Immature natural killer cell (primary cell): ENCODE results near the gene SELENOS. TPM values are rescaled to one million over a fixed set of nuclear protein-coding genes. Genes with fewer than 3 reads are reported as not detected.
A peak's percentile ranks its signal among the peaks of the same experiment; 100 is the strongest.

ENCODE experiments used
- DNase-seq, 3 donors: peaks; one replicate each; pipeline ENCODE4 v3.0.0; 2022; ENCODE audit warnings: mixed read lengths in 1 of 3
- H3K27ac Mint-ChIP-seq, 6 donors: one replicate each; pipeline ENCODE4 v1.8.0; 2020; ENCODE audit warnings: mixed read lengths in 6 of 6, mild to moderate bottlenecking in 5 of 6, inconsistent platforms in 4 of 6, moderate library complexity in 3 of 6
- H3K27me3 Mint-ChIP-seq, 3 donors: one replicate each; pipeline ENCODE4 v1.8.0; 2020 to 2021; ENCODE audit warnings: low read depth in 3 of 3, mild to moderate bottlenecking in 3 of 3, mixed read lengths in 3 of 3, moderate library complexity in 3 of 3, inconsistent platforms in 1 of 3
- H3K36me3 Mint-ChIP-seq, 3 donors: one replicate each; pipeline ENCODE4 v1.8.0; 2020; ENCODE audit warnings: mixed read lengths in 3 of 3, inconsistent platforms in 2 of 3, mild to moderate bottlenecking in 2 of 3
- H3K4me1 Mint-ChIP-seq, 2 donors: one replicate each; pipeline ENCODE4 v1.8.0; 2020; ENCODE audit warnings: inconsistent platforms in 2 of 2, mild to moderate bottlenecking in 2 of 2, mixed read lengths in 2 of 2, moderate library complexity in 1 of 2
- H3K4me3 Mint-ChIP-seq, 5 donors: one replicate each; pipeline ENCODE4 v1.8.0; 2020; ENCODE audit warnings: mild to moderate bottlenecking in 5 of 5, mixed read lengths in 5 of 5, inconsistent platforms in 3 of 5, moderate library complexity in 3 of 5
- H3K9me3 Mint-ChIP-seq, 6 donors: one replicate each; pipeline ENCODE4 v1.8.0; 2020; ENCODE audit warnings: mild to moderate bottlenecking in 6 of 6, mixed read lengths in 6 of 6, inconsistent platforms in 4 of 6, moderate library complexity in 3 of 6
- polyA plus RNA-seq, 3 donors: library from polyadenylated mRNA; unstranded; fragments of 300-500 nt; fragmentation: Illumina TruSeq; gene quantifications; one replicate each; pipeline ENCODE4 v1.2.3, GENCODE V29; 2021

Gene SELENOS
- polyA plus RNA-seq: 100 to 1,000 TPM in 1 of 3 donors, 10 to 100 TPM in 2; 88.7 to 122 (median 94.9) TPM

GRCh38 chr15:101277038-101277822, at the start of gene SELENOS:
TSS of gene SELENOS (minus strand) at chr15:101277485. CDS start at chr15:101277417, 68 bp downstream.
- H3K9me3 Mint-ChIP-seq: no peaks in the 10 kb centered on the region
- H3K36me3 Mint-ChIP-seq: peaks cover 27 to 46% (median 35%) of the 10 kb centered on the region in 3 donors

GRCh38 chr15:101326462-101327146, 49.3 kb upstream of the SELENOS start:
- DNase-seq: no peak
- peaks cover 0 to 4% (median 0%) of the 10 kb centered on the region in 3 donors for H3K27me3 Mint-ChIP-seq
- H3K27ac Mint-ChIP-seq: no peak overlapping the region
- H3K36me3 Mint-ChIP-seq: peaks cover 0 to 5% (median 4%) of the 10 kb centered on the region in 3 donors
- H3K4me1 Mint-ChIP-seq: peaks cover 0 to 2% of the 10 kb centered on the region in 2 donors
- peaks cover 0 to 2% (median 0%) of the 10 kb centered on the region in 6 donors for H3K9me3 Mint-ChIP-seq
- no peak overlapping the region for H3K4me3 Mint-ChIP-seq

More at GRCh38 chr15:101277038-101277822, at the start of gene SELENOS:
- H3K4me3 Mint-ChIP-seq: peak within 1 kb of the TSS; percentile 98 to 100 (median 98)
- DNase-seq: peak; percentile 88 to 90 (median 89)
- H3K27me3 Mint-ChIP-seq: peaks cover 10 to 17% (median 15%) of the 10 kb centered on the region in 3 donors
- peaks cover 24 to 38% of the 10 kb centered on the region in 2 donors for H3K4me1 Mint-ChIP-seq
- H3K27ac Mint-ChIP-seq: peak within 1 kb of the TSS; percentile 96 to 99 (median 98)

- no peak overlapping the region for H3K4me3 Mint-ChIP-seq
- H3K36me3 Mint-ChIP-seq: peaks cover 0 to 5% (median 4%) of the 10 kb centered on the region in 3 donors
- no peak overlapping the region for H3K27ac Mint-ChIP-seq
- peaks cover 0 to 2% (median 0%) of the 10 kb centered on the region in 6 donors for H3K9me3 Mint-ChIP-seq
- peaks cover 4 to 8% of the 10 kb centered on the region in 2 donors for H3K4me1 Mint-ChIP-seq
- peaks cover 0 to 4% (median 0%) of the 10 kb centered on the region in 3 donors for H3K27me3 Mint-ChIP-seq
- DNase-seq: no peak
These were observed 48.7 kb upstream of the SELENOS start for GRCh38 chr15:101326026-101326315.

DNA sequence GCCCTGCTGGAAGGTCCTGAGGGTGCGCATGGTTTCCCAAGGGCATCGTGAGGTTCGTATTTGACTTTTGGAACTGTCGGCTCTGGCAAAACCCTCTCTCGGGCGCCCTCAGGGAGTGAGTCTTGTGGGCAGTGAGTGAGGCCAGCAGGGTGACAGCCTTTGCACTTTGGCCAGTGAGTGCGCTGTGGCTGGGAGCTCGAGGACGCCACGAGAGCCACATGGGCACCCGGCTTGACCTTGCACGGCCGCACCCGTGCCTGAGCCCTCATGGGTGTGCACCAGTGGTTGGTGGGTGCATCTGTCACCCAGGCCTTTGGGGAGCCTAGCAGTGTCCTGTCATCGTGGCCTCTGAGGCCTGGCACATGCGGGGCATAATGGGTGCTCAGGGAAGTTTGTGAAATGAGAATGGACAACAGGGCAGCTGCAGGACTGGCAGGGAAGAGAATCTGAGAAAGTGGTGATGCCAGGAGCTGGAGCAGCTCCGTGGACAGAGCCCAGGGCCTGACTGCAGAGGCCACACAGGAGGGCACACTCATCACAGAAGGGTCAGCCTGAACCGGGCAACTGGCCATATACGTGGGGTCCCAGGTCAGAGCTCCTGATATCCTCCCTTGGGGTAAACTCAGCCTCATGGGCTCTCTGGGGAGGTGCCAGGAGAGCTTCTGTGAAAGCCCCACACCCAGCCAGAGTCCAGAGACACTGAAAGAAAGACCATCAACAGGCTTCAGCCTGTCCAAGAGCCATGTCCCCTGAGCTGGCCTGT, 48.2 kb upstream of the SELENOS start:
- peaks cover 10 to 13% of the 10 kb centered on the region in 2 donors for H3K4me1 Mint-ChIP-seq
- H3K27ac Mint-ChIP-seq: no peak overlapping the region
- no peak for DNase-seq

DNA sequence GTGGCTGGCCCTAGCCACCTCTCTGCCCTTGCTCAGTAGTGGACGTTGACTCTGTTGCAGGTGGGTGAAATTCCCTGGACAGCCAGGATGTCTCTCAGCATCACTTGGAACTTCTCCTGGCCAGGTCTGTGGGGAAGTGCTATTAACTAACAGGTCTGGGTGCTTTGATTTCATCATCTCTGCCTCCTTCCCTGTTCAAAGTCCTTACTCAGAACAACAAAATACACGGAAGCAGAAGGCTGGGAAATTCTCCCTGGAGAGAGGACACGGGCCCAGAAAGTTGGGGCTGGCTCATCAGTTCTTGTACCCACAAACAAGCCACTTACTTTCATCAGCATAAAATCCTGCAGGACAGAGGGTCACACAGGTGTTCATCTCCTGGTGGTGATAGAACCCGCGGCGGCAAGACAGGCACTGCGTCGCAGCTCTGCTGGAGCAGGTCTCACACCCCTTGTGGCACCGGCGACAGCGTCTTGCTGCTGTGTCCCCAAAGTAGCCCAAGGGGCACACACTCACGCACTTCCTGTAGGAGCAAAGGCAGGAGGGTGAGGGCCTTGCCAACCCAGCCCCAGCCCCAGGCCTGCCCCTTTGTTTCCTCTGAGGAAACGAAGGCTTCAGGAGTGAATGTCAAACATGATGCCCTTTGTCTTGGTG, 47.4 kb upstream of the SELENOS start:
- H3K4me3 Mint-ChIP-seq: no peak overlapping the region
- DNase-seq: no peak
- peaks cover 16 to 21% of the 10 kb centered on the region in 2 donors for H3K4me1 Mint-ChIP-seq
- H3K9me3 Mint-ChIP-seq: peaks cover 0 to 2% (median 0%) of the 10 kb centered on the region in 6 donors
- peak overlapping the region in 2 of 6 donors; percentile 26 to 46 for H3K27ac Mint-ChIP-seq
- H3K36me3 Mint-ChIP-seq: peaks cover 0 to 4% (median 0%) of the 10 kb centered on the region in 3 donors
- peaks cover 0 to 5% (median 0%) of the 10 kb centered on the region in 3 donors for H3K27me3 Mint-ChIP-seq

More for the DNA sequence above, 48.2 kb upstream of the SELENOS start:
- Mint-ChIP-seq H3K36me3 (peaks cover 0 to 5% (median 4%) of the 10 kb centered on the region in 3 donors), H3K9me3 (peaks cover 0 to 2% (median 0%) of the 10 kb centered on the region in 6 donors), H3K27me3 (peaks cover 0 to 4% (median 0%) of the 10 kb centered on the region in 3 donors), H3K4me3 (no peak overlapping the region)

DNA sequence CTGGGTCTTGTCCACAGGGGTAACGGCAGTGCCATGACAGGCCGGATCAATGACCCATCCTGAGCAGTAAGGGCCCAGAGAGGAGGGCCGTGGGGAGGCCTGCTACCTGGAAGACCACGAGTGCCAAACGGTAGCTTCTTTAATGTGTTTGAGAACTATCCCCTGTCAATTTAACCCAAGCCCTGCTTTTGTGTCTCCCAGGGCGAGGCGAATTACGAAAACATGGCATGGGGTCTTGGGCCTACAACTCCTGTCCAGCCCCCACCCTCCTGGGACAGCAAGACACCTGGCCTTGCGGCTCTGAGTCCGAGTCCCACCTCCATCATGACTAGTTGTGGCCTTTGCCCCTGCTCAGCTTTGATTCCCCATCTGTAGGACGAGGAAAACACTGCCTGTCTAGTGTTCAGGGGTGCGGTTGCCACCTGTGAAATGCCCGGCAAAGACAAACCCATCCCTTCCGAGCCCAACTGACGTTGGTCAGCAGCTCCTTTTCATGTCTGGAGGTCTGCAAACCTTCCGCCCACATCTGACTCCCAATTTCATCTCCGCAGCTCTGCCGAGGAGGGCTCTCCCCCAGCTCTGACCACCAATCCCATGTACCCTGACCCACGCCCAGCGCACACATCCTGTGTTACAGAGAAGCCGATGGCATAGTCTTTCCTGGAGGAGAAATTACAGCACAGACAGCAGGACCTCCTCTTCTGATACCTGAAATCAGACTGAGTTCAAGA, 46.7 kb upstream of the SELENOS start:
- H3K9me3 Mint-ChIP-seq: peaks cover 0 to 2% (median 0%) of the 10 kb centered on the region in 6 donors
- H3K4me3 Mint-ChIP-seq: no peak overlapping the region
- peaks cover 22 to 28% of the 10 kb centered on the region in 2 donors for H3K4me1 Mint-ChIP-seq
- peaks cover 0 to 6% (median 0%) of the 10 kb centered on the region in 3 donors for H3K27me3 Mint-ChIP-seq
- no peak for DNase-seq
- H3K36me3 Mint-ChIP-seq: peaks cover 0 to 4% (median 0%) of the 10 kb centered on the region in 3 donors
- H3K27ac Mint-ChIP-seq: peak overlapping the region in 3 of 6 donors; percentile 46 to 61 (median 53)

DNA sequence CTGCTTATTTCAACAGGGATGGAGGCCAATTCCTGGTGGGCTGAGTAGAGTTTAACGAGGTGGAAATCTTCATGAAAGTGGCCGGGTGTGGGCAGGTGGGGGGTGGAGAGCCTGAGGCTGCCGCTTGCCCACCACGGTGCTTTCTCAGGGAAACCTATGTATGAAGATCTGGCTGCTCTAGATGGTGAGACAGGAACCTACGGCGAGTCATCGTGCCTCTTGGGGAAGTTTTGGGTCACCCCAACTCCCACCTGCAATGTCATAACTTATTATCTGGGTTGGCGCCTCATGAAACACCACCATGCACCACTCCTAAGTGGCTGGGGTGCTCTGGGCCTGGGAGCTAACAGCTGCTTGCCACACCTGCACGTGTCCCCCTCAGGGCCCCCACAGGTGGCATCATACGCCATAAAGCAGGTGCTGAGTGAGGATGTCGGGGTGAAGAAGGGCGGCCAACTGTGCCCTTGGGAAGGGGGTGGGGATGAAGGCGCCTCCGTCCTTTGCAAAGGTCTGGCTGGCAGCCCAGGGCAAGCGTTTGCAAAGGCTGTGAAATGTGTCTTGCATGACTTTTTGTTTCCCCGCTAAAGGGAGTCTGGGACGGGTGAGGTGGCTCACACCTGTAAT, 45.7 kb upstream of the SELENOS start:
- peaks cover 24 to 29% of the 10 kb centered on the region in 2 donors for H3K4me1 Mint-ChIP-seq
- no peak overlapping the region for H3K4me3 Mint-ChIP-seq
- peaks cover 0 to 4% (median 0%) of the 10 kb centered on the region in 3 donors for H3K36me3 Mint-ChIP-seq
- no peak for DNase-seq
- H3K27me3 Mint-ChIP-seq: peaks cover 0 to 7% (median 0%) of the 10 kb centered on the region in 3 donors
- peaks cover 0 to 1% (median 0%) of the 10 kb centered on the region in 6 donors for H3K9me3 Mint-ChIP-seq
- H3K27ac Mint-ChIP-seq: peak overlapping the region in 1 of 6 donors; percentile 58

GRCh38 chr15:101322016-101322695, 44.9 kb upstream of the SELENOS start:
- H3K27ac Mint-ChIP-seq: peak overlapping the region in 3 of 6 donors; percentile 89 to 98 (median 93)
- peaks cover 0 to 4% (median 0%) of the 10 kb centered on the region in 3 donors for H3K36me3 Mint-ChIP-seq
- DNase-seq: no peak
- no peaks in the 10 kb centered on the region for H3K9me3 Mint-ChIP-seq
- no peak overlapping the region for H3K4me3 Mint-ChIP-seq
- peaks cover 24 to 29% of the 10 kb centered on the region in 2 donors for H3K4me1 Mint-ChIP-seq
- peaks cover 0 to 6% (median 2%) of the 10 kb centered on the region in 3 donors for H3K27me3 Mint-ChIP-seq

- H3K27ac Mint-ChIP-seq: peak overlapping the region; percentile 89 to 98 (median 94)
These were observed 43.3 kb upstream of the SELENOS start for GRCh38 chr15:101320501-101321052.

DNA sequence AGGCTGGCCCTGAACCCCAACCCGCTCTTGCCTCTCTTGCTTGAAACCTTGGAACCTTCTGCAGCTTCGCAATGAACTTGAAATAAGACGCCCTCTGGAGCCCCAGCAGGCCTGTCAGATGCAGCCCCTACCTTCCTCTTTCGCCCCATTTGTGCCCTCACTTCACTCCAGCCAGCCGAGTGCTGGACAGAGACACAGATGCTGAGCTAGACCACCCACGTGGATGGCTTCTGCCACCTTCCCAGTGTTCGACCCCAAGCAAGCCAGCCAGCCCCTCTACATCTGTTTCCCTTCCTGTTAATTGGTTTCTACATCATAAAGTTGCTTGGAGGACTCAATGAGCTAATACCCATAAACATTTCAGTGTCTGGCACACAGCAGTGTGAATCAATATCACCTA, 41.6 kb upstream of the SELENOS start:
- no peak overlapping the region for H3K4me3 Mint-ChIP-seq
- no peak for DNase-seq
- peaks cover 24 to 29% of the 10 kb centered on the region in 2 donors for H3K4me1 Mint-ChIP-seq
- peak overlapping the region in 4 of 6 donors; percentile 14 to 89 (median 66) for H3K27ac Mint-ChIP-seq
- H3K9me3 Mint-ChIP-seq: no peaks in the 10 kb centered on the region
- H3K27me3 Mint-ChIP-seq: peaks cover 0 to 6% (median 2%) of the 10 kb centered on the region in 3 donors
- no peaks in the 10 kb centered on the region for H3K36me3 Mint-ChIP-seq

More at GRCh38 chr15:101320501-101321052, 43.3 kb upstream of the SELENOS start:
- no peaks in the 10 kb centered on the region for H3K9me3 Mint-ChIP-seq
- peak overlapping the region; percentile 81 to 97 (median 86) for H3K4me3 Mint-ChIP-seq
- peaks cover 24 to 29% of the 10 kb centered on the region in 2 donors for H3K4me1 Mint-ChIP-seq
- H3K27me3 Mint-ChIP-seq: peaks cover 0 to 6% (median 2%) of the 10 kb centered on the region in 3 donors
- DNase-seq: peak; percentile 78 to 82 (median 81)
- H3K36me3 Mint-ChIP-seq: no peaks in the 10 kb centered on the region

GRCh38 chr15:101318147-101318819, 41.0 kb upstream of the SELENOS start:
- peaks cover 2 to 6% (median 2%) of the 10 kb centered on the region in 3 donors for H3K27me3 Mint-ChIP-seq
- no peak for DNase-seq
- H3K4me1 Mint-ChIP-seq: peaks cover 24 to 29% of the 10 kb centered on the region in 2 donors
- H3K4me3 Mint-ChIP-seq: no peak overlapping the region
- peak overlapping the region in 3 of 6 donors; percentile 46 to 89 (median 87) for H3K27ac Mint-ChIP-seq
- no peaks in the 10 kb centered on the region for H3K9me3 Mint-ChIP-seq
- no peaks in the 10 kb centered on the region for H3K36me3 Mint-ChIP-seq
